Panc1 (cell line): ENCODE results near the gene ARID5B. TPM values are rescaled to one million over a fixed set of nuclear protein-coding genes. Genes with fewer than 3 reads are reported as not detected.
A peak's percentile ranks its signal among the peaks of the same experiment; 100 is the strongest.

ENCODE experiments used
- ATAC-seq: fragments of 200-7000 bp; cut with Tn5 transposase; 2 replicates; pipeline ENCODE4 v1.9.1; 2020; ENCODE audit warnings: mild to moderate bottlenecking, moderate library complexity
- BruUV-seq: library from RNA; stranded (reverse); fragments of 400-500 nt; replicated peaks from 2 replicates; lab custom pipeline; 2021; lab: Mats Ljungman, UMichigan
- CTCF ChIA-PET: fragments of 300-600 bp; sonication (Branson Sonifier 250); formaldehyde crosslinking; loops from one replicate; lab custom pipeline; 2022; ENCODE audit warnings: antibody characterized with exemption; lab: Charles Lee
- POLR2A ChIA-PET: fragments of 300-600 bp; sonication (Branson Sonifier 250); formaldehyde crosslinking; loops from one replicate; lab custom pipeline; 2022; ENCODE audit warnings: antibody characterized with exemption; lab: Charles Lee
- DNase-seq: peaks from one replicate; pipeline ENCODE4 v3.0.0-alpha.2; 2010; ENCODE audit warnings: low read depth, low spot score
- H3K27ac ChIP-seq: 2 replicates; pipeline ENCODE4 v1.5.1; 2011; ENCODE audit warnings: mild to moderate bottlenecking, low read length, inconsistent platforms
- H3K27me3 ChIP-seq: fragments of 200-500 bp; sonication (Bioruptor generic); 2 replicates; pipeline ENCODE4 v1.6.0; 2014; ENCODE audit warnings: low read length, inconsistent platforms; ENCODE audit not compliant: control insufficient read depth, insufficient read depth
- H3K36me3 ChIP-seq: fragments of 200-500 bp; sonication (Bioruptor generic); 2 replicates; pipeline ENCODE4 v1.5.1; 2014; ENCODE audit warnings: inconsistent platforms, mild to moderate bottlenecking, low read length, moderate library complexity; ENCODE audit not compliant: control insufficient read depth, insufficient read depth
- H3K4me1 ChIP-seq: 2 replicates; pipeline ENCODE4 v1.5.1; 2011; ENCODE audit warnings: inconsistent platforms, mild to moderate bottlenecking, low read length, moderate library complexity; ENCODE audit not compliant: control insufficient read depth, insufficient read depth
- H3K4me3 ChIP-seq, 2 experiments: 2 replicates each; pipeline ENCODE4 v1.5.1; 2011 to 2012; ENCODE audit warnings: low read depth in 2 of 2, low read length in 2 of 2, mild to moderate bottlenecking in 2 of 2, inconsistent platforms in 1 of 2, moderate library complexity in 1 of 2
- H3K9me3 ChIP-seq: fragments of 200-500 bp; sonication (Bioruptor generic); 2 replicates; pipeline ENCODE4 v1.5.1; 2014; ENCODE audit warnings: low read depth, mild to moderate bottlenecking, inconsistent platforms, low read length, moderate library complexity; ENCODE audit not compliant: control insufficient read depth, insufficient read depth
- CTCF ChIP-seq: fragments of 450-650 bp; IDR thresholded peaks from 2 replicates; pipeline ENCODE4 v1.5.1; 2017; ENCODE audit warnings: mild to moderate bottlenecking
- POLR2AphosphoS5 ChIP-seq: IDR thresholded peaks from 2 replicates; pipeline ENCODE4 v1.6.1; 2012; ENCODE audit warnings: mild to moderate bottlenecking, low read depth, low read length, moderate library complexity
- REST ChIP-seq, 2 experiments: IDR thresholded peaks; 2 replicates each; pipeline ENCODE4 v1.6.1; 2011 to 2012; ENCODE audit warnings: low read depth in 2 of 2, control low read depth in 1 of 2, low read length in 1 of 2, mild to moderate bottlenecking in 1 of 2, moderate library complexity in 1 of 2; ENCODE audit not compliant: insufficient read depth in 1 of 2
- SIN3A ChIP-seq: IDR thresholded peaks from 2 replicates; pipeline ENCODE4 v1.6.1; 2012; ENCODE audit warnings: low read depth, mild to moderate bottlenecking, low read length, moderate library complexity, borderline replicate concordance; ENCODE audit not compliant: insufficient read depth
- TCF7L2 ChIP-seq: IDR thresholded peaks from 2 replicates; pipeline ENCODE4 v1.6.1; 2011; ENCODE audit warnings: mild to moderate bottlenecking, low read depth, low read length, inconsistent platforms
- in situ Hi-C: cut with HindIII; loops from 2 replicates; pipeline ENCODE4 v1.10.0; 2016; ENCODE audit warnings: low sequenced_read_pairs, low pct_unique_long_range_greater_than_20kb
- intact Hi-C: fragments of 100-400 bp; cut with micrococcal nuclease; formaldehyde crosslinking; loops from one replicate; pipeline ENCODE4 v1.10.0; 2022; ENCODE audit not compliant: unreplicated experiment
- total RNA-seq: library from RNA; stranded (reverse); gene quantifications from one replicate; pipeline ENCODE4 v1.2.1, GENCODE V29; 2021; ENCODE audit not compliant: unreplicated experiment

ARID5B gene
- total RNA-seq, 1 experiment from 2014 or later: 22.7 TPM

- in situ Hi-C loops: no loop called here
- ATAC-seq (no peak), DNase-seq (no peak)
- CTCF ChIA-PET: no interaction called here
- BruUV-seq: no TSS peak
- no peaks in the 10 kb centered on the region for H3K27me3 ChIP-seq
- POLR2A ChIA-PET: interaction anchor here (0.9 kb wide), 1 partner anchor 248 kb away, joined by 6 read pairs; no protein-coding TSS in a partner anchor
- H3K4me1 ChIP-seq: peaks cover 74% of the 10 kb centered on the region
- H3K4me3 ChIP-seq: no peak overlapping the region
- intact Hi-C loops: no loop called here
- no peak for TF ChIP-seq CTCF
- TF ChIP-seq REST (IDR thresholded peaks at IDR 0.05; ENCODE audit: insufficient read depth in 1 of 2, low read depth in 2 of 2, low read length in 1 of 2): no peak
- no peak for TF ChIP-seq POLR2AphosphoS5
- TF ChIP-seq TCF7L2: no peak
- TF ChIP-seq SIN3A: no peak
- no peaks in the 10 kb centered on the region for H3K36me3 ChIP-seq
- H3K27ac ChIP-seq: peak overlapping the region; percentile 75
- H3K9me3 ChIP-seq: no peaks in the 10 kb centered on the region
Observed at GRCh38 chr10:61937631-61938351, 36.3 kb downstream of the ARID5B start.

DNA sequence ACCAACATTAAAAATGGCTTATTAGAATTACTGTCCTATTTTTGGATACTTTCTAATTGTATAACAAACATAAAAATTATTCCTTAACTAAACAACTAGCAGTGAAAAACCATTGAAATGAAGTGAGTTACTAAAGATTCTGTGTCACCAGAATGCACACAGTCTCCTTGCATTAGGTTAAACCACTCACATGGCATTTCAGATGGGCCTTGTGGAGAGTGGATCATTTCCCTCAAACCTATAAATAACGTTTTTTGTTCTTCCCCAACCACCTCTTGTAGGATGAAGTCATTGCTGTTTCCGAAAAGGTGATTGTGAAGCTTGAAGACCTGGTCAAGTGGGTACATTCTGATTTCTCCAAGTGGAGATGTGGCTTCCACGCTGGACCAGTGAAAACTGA, 38.4 kb downstream of the ARID5B start:
- no peaks in the 10 kb centered on the region for H3K9me3 ChIP-seq
- no peaks in the 10 kb centered on the region; the same call in 1 of the 2 replicates for H3K36me3 ChIP-seq
- DNase-seq: no peak
- in situ Hi-C loops: no loop called here
- H3K27me3 ChIP-seq: no peaks in the 10 kb centered on the region
- no peak for TF ChIP-seq CTCF
- no peak for TF ChIP-seq REST (IDR thresholded peaks at IDR 0.05; ENCODE audit: insufficient read depth in 1 of 2, low read depth in 2 of 2, low read length in 1 of 2)
- TF ChIP-seq TCF7L2: no peak
- peaks cover 83% of the 10 kb centered on the region for H3K4me1 ChIP-seq
- H3K27ac ChIP-seq: peak overlapping the region; percentile 75
- peak; percentile 62 for ATAC-seq
- intact Hi-C loops: no loop called here
- ChIA-PET CTCF (interaction anchor here (0.6 kb wide), 1 partner anchor 33 kb away, joined by 3 read pairs; no protein-coding TSS in a partner anchor), POLR2A (no interaction called here)
- BruUV-seq: no TSS peak
- H3K4me3 ChIP-seq: no peak overlapping the region
